Transverse colon (tissue), 3 donors: Measurements from ENCODE around the gene NAB2.
"Not testable (repeated sequence)": the region's sequence is repeated elsewhere in the genome, so short reads cannot be mapped to it uniquely, and the experiment has no call there.

Experiments used
- CTCF ChIP-seq, 5 experiments: fragments of 200-600 bp in 3 of 5; fragments of 450-650 bp in 2 of 5; sonication (generic) in 3 of 5; IDR thresholded peaks; 1 replicate in 2 of 5; 2 replicates in 3 of 5; pipeline ENCODE4 v1.5.1; 2016 to 2017; ENCODE audit warnings: antibody characterized with exemption in 5 of 5, inconsistent platforms in 3 of 5, mild to moderate bottlenecking in 2 of 5, moderate library complexity in 1 of 5
- POLR2A ChIP-seq: fragments of 450-650 bp; IDR thresholded peaks from one replicate; pipeline ENCODE4 v1.6.1; 2016; ENCODE audit warnings: antibody characterized with exemption, mild to moderate bottlenecking, moderate library complexity

DNA sequence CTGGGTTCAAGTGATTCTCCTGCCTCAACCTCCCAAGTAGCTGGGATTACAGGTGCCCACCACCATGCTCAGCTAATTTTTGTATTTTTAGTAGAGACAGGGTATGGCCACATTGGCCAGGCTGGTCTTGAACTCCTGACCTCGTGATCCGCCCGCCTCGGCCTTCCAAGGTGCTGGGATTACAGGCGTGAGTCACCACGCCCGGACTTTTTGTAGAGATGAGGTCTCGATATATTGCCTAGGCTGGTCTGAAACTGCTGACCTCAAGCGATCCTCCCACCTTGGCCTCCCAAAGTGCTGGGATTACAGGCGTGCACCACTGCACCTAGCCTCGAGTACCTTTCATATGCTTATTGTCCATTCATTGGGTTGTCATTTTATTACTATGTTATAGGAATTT, 31.8 kb downstream of the NAB2 start:
- TF ChIP-seq CTCF (IDR thresholded peaks at IDR 0.05); POLR2A: not testable (repeated sequence)
